ENCODE data around the gene CDH16. TPM values are rescaled to one million over a fixed set of nuclear protein-coding genes. Genes with fewer than 3 reads are reported as not detected.
"Not testable (repeated sequence)": the region's sequence is repeated elsewhere in the genome, so short reads cannot be mapped to it uniquely, and the experiment has no call there.

Gene CDH16
- total RNA-seq, 1 donor from 2014 or later = 0.81 TPM

DNA sequence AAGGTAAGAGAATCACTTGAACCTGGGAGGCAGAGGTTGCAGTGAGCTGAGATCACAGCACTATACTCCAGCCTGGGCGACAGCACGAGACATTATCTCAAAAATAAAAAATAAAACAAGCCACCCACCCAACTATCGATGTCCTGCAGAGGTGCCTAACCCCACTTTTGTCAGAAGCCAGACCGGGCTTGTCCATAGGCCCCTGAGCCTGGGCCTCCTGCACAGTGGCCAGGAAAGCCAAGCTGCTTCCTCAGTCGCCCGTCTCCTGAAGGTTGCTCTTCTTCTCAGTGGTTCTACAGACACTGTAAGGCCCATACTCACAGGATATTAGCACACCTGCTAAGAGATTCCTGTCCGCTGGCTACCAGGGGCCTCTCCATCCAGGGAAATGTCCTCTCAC is 27.9 kb upstream of the CDH16 start:
- TF ChIP-seq, protein P1, sequence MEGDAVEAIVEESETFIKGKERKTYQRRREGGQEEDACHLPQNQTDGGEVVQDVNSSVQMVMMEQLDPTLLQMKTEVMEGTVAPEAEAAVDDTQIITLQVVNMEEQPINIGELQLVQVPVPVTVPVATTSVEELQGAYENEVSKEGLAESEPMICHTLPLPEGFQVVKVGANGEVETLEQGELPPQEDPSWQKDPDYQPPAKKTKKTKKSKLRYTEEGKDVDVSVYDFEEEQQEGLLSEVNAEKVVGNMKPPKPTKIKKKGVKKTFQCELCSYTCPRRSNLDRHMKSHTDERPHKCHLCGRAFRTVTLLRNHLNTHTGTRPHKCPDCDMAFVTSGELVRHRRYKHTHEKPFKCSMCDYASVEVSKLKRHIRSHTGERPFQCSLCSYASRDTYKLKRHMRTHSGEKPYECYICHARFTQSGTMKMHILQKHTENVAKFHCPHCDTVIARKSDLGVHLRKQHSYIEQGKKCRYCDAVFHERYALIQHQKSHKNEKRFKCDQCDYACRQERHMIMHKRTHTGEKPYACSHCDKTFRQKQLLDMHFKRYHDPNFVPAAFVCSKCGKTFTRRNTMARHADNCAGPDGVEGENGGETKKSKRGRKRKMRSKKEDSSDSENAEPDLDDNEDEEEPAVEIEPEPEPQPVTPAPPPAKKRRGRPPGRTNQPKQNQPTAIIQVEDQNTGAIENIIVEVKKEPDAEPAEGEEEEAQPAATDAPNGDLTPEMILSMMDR (conservative IDR thresholded peaks at IDR 0.05; ENCODE audit: low read depth, low read length) = no peak
- H3K4me3 ChIP-seq (ENCODE audit: low read depth, low read length) = no peak overlapping the region
- no peak for DNase-seq (ENCODE audit: low read depth)

- TF ChIP-seq, protein P1 (conservative IDR thresholded peaks at IDR 0.05; ENCODE audit: low read depth, low read length) = no peak
- no peak overlapping the region for H3K4me3 ChIP-seq (ENCODE audit: low read depth, low read length)
- DNase-seq (ENCODE audit: low read depth) = no peak
Measured at GRCh38 chr16:66945939-66946338, 27.3 kb upstream of the CDH16 start.

DNA sequence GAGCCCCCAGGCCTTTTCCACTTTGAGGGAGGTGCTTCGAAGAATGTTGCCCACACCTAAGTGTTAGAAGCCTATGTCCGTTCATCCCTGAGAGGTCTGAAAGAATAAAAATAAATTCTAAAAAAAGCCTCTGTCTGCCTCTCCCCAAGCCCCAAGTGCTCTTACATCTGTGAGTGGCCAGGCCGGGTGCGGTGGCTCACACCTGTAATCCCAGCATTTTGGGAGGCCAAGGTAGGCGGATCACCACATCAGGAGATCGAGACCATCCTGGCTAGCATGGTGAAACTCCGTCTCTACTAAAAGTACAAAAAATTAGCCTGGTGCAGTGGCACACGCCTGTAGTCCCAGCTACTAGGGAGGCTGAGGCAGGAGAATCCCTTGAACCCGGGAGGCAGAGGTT is 26.3 kb upstream of the CDH16 start:
- not testable (repeated sequence) for DNase-seq (ENCODE audit: low read depth); H3K4me3 ChIP-seq (ENCODE audit: low read depth, low read length)

DNA sequence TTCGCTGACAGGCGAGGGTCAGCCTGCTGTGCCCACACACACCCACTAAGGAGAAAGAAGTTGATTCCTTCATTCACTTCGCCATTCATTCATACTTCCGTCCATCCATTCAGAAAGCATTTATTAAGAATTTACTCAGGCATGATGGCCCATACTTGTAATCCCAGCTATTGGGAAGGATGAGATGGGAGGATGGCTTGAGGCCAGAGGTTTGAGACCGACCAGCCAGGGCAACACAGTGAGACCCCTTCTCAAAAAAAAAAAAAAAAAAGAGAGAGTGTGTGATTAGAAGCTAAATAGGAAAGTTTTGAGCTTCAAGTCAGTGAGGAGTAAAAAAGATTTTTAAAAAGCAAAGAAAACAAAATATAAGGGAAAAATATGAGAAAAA is 25.4 kb upstream of the CDH16 start:
- no peak overlapping the region for H3K4me3 ChIP-seq (ENCODE audit: low read depth, low read length)
- no peak for DNase-seq (ENCODE audit: low read depth)
- TF ChIP-seq, protein P1 (conservative IDR thresholded peaks at IDR 0.05; ENCODE audit: low read depth, low read length) = no peak

- TF ChIP-seq, protein P1 (conservative IDR thresholded peaks at IDR 0.05; ENCODE audit: low read depth, low read length) = no peak
- no peak for DNase-seq (ENCODE audit: low read depth)
- no peak overlapping the region for H3K4me3 ChIP-seq (ENCODE audit: low read depth, low read length)
Measured at GRCh38 chr16:66943426-66944053, 24.9 kb upstream of the CDH16 start.

DNA sequence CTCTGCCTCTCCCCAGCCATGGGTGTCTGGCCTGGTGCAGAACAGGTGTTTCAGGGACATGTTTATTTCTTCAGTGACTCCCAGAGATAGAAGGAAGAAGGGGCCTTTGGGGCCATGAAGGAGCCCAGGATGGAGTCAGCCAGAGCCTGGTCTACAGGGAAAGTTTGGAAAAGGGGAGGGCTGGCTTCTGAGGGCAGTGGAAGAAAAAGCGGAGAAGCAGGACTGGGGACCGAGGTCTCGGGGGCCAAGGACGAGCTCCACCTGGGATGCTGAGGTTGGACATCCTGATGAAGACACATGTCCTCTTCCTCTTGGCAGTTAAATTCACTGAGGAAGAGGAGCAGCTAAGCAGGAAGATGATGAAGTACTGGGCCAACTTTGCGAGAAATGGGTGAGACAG is 24.3 kb upstream of the CDH16 start:
- H3K4me3 ChIP-seq (ENCODE audit: low read depth, low read length) = no peak overlapping the region
- DNase-seq (ENCODE audit: low read depth) = no peak
- TF ChIP-seq, protein P1 (conservative IDR thresholded peaks at IDR 0.05; ENCODE audit: low read depth, low read length) = no peak

GRCh38 chr16:66940236-66940635 is 21.6 kb upstream of the CDH16 start:
- DNase-seq (ENCODE audit: low read depth) = no peak
- TF ChIP-seq, protein P1 (conservative IDR thresholded peaks at IDR 0.05; ENCODE audit: low read depth, low read length) = no peak
- no peak overlapping the region for H3K4me3 ChIP-seq (ENCODE audit: low read depth, low read length)

Measured in epithelial cell of proximal tubule (primary cell).